Fibroblast of skin of right biceps (primary cell): ENCODE results near the gene STARD3.
"Not testable (repeated sequence)": the region's sequence is repeated elsewhere in the genome, so short reads cannot be mapped to it uniquely, and the experiment has no call there.

ENCODE experiments used
- DNase-seq: peaks from one replicate; pipeline ENCODE4 v3.0.0-alpha.2; 2013

The STARD3 gene

GRCh38 chr17:39697961-39698360 lies 61.0 kb downstream of the STARD3 start:
- DNase-seq, result no peak

- not testable (repeated sequence) for DNase-seq
Observed at GRCh38 chr17:39699157-39699817, 62.3 kb downstream of the STARD3 start.

- DNase-seq, result peak; percentile 82
Observed at GRCh38 chr17:39699818-39700147, 62.8 kb downstream of the STARD3 start, which contains the start of gene ERBB2. Gene ERBB2 (plus strand): TSS chr17:39700064. CDS start chr17:39700239, 175 bp downstream.

- DNase-seq, result peak; percentile 27
Observed at GRCh38 chr17:39700148-39700987, 63.4 kb downstream of the STARD3 start.

- DNase-seq, result no peak
Observed at GRCh38 chr17:39701012-39701783, 64.3 kb downstream of the STARD3 start.

GRCh38 chr17:39701784-39702422 lies 65.0 kb downstream of the STARD3 start:
- DNase-seq, result no peak

GRCh38 chr17:39702901-39703893 lies 66.3 kb downstream of the STARD3 start:
- no peak for DNase-seq

GRCh38 chr17:39703913-39704312 lies 67.0 kb downstream of the STARD3 start:
- no peak for DNase-seq

GRCh38 chr17:39704821-39705551 lies 68.0 kb downstream of the STARD3 start:
- peak; percentile 8 for DNase-seq

GRCh38 chr17:39705786-39706348 lies 68.9 kb downstream of the STARD3 start:
- no peak for DNase-seq

GRCh38 chr17:39706383-39706782 lies 69.4 kb downstream of the STARD3 start:
- no peak for DNase-seq

- no peak for DNase-seq
Observed at GRCh38 chr17:39706921-39707337, 70.0 kb downstream of the STARD3 start.

GRCh38 chr17:39709319-39709997 lies 72.5 kb downstream of the STARD3 start:
- DNase-seq, result no peak

GRCh38 chr17:39709998-39710964 lies 73.3 kb downstream of the STARD3 start:
- DNase-seq, result no peak

GRCh38 chr17:39711071-39711470 lies 74.1 kb downstream of the STARD3 start:
- DNase-seq, result not testable (repeated sequence)

GRCh38 chr17:39711851-39712250 lies 74.9 kb downstream of the STARD3 start:
- DNase-seq, result no peak
